Progenitor cell of endocrine pancreas (in vitro differentiated cells): ENCODE data around the gene SLC4A9. TPM values are rescaled to one million over a fixed set of nuclear protein-coding genes. Genes with fewer than 3 reads are reported as not detected.
A peak's percentile ranks its signal among the peaks of the same experiment; 100 is the strongest.

Source experiments
- DNase-seq: peaks from one replicate; pipeline ENCODE4 v3.0.0; 2021; ENCODE audit warnings: low spot score; ENCODE audit not compliant: unreplicated experiment
- H3K27ac Mint-ChIP-seq: 2 replicates; pipeline ENCODE4 v1.8.0; 2021; ENCODE audit warnings: mild to moderate bottlenecking, moderate library complexity, mixed read lengths
- H3K27me3 Mint-ChIP-seq: 2 replicates; pipeline ENCODE4 v1.8.0; 2021; ENCODE audit warnings: mixed read lengths
- H3K36me3 Mint-ChIP-seq: 2 replicates; pipeline ENCODE4 v1.8.0; 2022; ENCODE audit warnings: mixed read lengths; ENCODE audit not compliant: insufficient read depth
- H3K4me1 Mint-ChIP-seq: 2 replicates; pipeline ENCODE4 v1.8.0; 2021; ENCODE audit warnings: low read depth, mixed read lengths
- H3K4me3 Mint-ChIP-seq: 2 replicates; pipeline ENCODE4 v1.8.0; 2021; ENCODE audit warnings: low read depth, mild to moderate bottlenecking, moderate library complexity, mixed read lengths
- H3K9me3 Mint-ChIP-seq: 2 replicates; pipeline ENCODE4 v1.8.0; 2021; ENCODE audit warnings: low read depth, mixed read lengths
- total RNA-seq: library from RNA; stranded (reverse); gene quantifications from 2 replicates; pipeline ENCODE4 v1.2.1, GENCODE V29; 2021
- TF ChIP-seq, protein P1 (sequence below): fragments of 200-600 bp; sonication (generic); IDR thresholded peaks from one replicate; pipeline ENCODE4 v1.5.0; 2021; ENCODE audit warnings: antibody characterized with exemption, mild to moderate bottlenecking; ENCODE audit not compliant: unreplicated experiment

SLC4A9 gene
- total RNA-seq, 1 donor from 2014 or later, result 0.31 TPM

DNA sequence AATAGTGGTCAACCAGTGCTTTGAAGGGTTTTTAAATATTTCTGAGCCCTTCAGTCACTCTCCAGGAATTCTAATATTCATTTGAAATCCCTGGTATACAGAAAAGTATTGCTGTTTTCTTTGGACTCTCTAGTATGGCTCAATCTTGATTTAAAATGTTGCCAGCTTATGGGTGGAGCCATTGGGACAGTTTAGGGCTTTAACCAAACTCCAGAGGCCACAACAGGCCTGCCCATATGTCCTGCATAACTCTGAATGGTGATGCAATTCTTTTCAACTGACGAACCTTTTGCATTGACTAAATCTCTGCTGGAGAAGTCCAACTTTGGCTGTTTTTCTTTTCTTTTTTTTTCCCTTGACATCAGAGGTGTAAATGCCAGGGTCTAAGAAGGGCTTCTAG is 31.3 kb downstream of the SLC4A9 start:
- H3K9me3 Mint-ChIP-seq, result no peaks in the 10 kb centered on the region
- no peaks in the 10 kb centered on the region for H3K4me1 Mint-ChIP-seq
- H3K4me3 Mint-ChIP-seq, result no peak overlapping the region
- H3K27me3 Mint-ChIP-seq, result no peaks in the 10 kb centered on the region
- DNase-seq, result no peak
- H3K36me3 Mint-ChIP-seq, result no peaks in the 10 kb centered on the region
- TF ChIP-seq, protein P1, sequence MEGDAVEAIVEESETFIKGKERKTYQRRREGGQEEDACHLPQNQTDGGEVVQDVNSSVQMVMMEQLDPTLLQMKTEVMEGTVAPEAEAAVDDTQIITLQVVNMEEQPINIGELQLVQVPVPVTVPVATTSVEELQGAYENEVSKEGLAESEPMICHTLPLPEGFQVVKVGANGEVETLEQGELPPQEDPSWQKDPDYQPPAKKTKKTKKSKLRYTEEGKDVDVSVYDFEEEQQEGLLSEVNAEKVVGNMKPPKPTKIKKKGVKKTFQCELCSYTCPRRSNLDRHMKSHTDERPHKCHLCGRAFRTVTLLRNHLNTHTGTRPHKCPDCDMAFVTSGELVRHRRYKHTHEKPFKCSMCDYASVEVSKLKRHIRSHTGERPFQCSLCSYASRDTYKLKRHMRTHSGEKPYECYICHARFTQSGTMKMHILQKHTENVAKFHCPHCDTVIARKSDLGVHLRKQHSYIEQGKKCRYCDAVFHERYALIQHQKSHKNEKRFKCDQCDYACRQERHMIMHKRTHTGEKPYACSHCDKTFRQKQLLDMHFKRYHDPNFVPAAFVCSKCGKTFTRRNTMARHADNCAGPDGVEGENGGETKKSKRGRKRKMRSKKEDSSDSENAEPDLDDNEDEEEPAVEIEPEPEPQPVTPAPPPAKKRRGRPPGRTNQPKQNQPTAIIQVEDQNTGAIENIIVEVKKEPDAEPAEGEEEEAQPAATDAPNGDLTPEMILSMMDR, result no peak
- H3K27ac Mint-ChIP-seq, result peak overlapping the region; percentile 24

DNA sequence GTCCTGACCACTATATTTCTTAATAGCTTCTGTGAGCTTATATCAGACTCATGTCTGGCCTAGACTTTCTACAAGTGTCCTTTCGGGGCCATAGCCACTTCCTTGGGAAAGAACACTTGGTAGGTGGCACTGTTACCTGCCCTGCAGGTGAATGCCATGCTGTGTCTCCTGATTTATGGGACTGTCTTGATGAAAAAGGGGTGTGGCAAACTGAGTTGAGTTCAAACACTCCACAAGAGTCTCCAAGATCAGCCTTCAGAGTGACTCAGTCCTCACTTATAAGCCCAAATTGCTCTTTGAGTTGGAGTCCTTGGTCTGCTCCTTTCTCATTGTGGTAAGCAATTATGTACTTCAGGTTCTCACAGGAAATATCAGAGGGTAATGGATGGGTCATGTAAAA is 31.7 kb downstream of the SLC4A9 start:
- Mint-ChIP-seq H3K4me3 (no peak overlapping the region), H3K36me3 (no peaks in the 10 kb centered on the region), H3K9me3 (no peaks in the 10 kb centered on the region), H3K4me1 (no peaks in the 10 kb centered on the region), H3K27me3 (no peaks in the 10 kb centered on the region), H3K27ac (no peak overlapping the region)
- TF ChIP-seq, protein P1, result no peak
- DNase-seq, result no peak

DNA sequence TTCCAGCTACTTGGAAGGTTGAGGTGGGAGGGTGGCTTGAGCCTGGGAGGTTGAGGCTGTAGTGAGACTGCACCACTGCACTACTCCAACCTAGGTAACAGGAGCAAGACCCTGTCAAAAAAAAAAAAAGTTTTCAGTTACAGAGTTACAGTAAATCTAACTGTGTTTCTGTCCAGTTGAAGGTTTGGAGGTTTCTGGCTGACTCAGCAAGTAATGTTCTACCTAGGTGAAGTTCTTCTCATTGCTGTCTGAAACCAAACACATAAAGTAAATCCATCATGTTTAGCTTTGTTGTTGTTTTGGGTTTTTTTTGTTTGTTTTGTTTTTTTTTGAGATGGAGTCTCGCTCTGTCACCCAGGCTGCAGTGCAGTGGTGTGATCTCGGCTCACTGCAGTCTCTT is 33.7 kb downstream of the SLC4A9 start:
- no peaks in the 10 kb centered on the region for H3K27me3 Mint-ChIP-seq
- H3K36me3 Mint-ChIP-seq, result no peaks in the 10 kb centered on the region
- H3K4me1 Mint-ChIP-seq, result no peaks in the 10 kb centered on the region
- TF ChIP-seq, protein P1, result no peak
- DNase-seq, result no peak
- H3K9me3 Mint-ChIP-seq, result no peaks in the 10 kb centered on the region
- no peak overlapping the region for H3K4me3 Mint-ChIP-seq
- H3K27ac Mint-ChIP-seq, result no peak overlapping the region

DNA sequence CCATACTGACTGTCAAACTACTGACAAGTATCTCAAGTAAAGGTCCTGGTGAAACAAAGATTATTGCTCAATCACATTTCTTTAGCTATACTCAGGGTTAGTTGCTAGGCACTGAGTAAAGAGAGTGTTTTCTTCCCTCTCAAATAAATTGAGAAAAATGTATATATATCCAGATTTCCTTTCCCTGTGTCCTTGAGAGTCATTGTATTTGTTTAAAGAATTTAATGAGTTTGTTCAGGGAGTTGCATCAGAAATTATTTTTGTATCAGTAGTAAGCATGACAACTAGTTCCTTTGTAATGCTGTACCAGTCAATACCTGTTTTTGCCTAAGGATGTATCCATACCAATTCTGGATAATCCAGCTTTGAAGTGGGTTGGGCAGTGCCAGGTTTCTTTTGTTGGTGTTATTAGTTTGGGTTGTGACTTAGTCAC is 38.4 kb downstream of the SLC4A9 start:
- TF ChIP-seq, protein P1, result no peak
- no peaks in the 10 kb centered on the region for H3K36me3 Mint-ChIP-seq

DNA sequence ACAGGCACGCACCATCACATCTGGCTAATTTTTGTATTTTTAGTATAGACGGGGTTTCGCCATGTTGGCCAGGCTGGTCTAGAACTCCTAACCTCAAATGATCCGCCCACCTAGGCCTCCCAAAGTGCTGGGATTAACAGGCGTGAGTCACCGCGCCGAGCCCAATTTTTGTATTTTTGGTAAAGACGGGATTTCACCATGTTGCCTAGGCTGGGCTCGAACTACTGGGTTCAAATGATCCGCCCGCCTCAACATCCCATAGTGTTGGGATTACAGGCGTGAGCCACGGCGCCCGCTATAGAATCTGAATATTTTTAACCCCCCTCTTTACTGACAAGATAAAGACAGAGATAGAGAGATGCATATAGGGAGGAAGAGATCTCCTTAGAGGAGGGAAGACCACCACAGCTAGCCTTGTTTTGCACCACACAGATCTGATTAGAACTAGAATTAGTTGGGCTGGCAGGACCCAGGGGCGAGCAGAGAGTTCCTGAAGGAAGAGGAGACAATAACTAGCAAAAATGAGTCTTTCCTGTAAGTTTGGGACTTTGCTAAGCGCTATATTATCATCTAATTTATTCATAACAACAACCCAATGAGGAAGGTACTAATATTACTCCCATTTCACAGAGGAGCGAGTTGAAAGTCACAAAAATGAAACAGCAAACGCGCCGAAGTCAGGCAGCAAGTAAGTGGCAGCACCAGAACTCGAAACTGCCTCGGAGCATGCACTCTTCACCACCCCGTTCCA is 40.2 kb downstream of the SLC4A9 start:
- Mint-ChIP-seq H3K36me3 (peaks cover 1% of the 10 kb centered on the region), H3K9me3 (no peaks in the 10 kb centered on the region), H3K4me1 (peaks cover 22% of the 10 kb centered on the region), H3K27ac (peak overlapping the region; percentile 93), H3K4me3 (no peak overlapping the region), H3K27me3 (no peaks in the 10 kb centered on the region)
- TF ChIP-seq, protein P1, result no peak
- DNase-seq, result no peak

More for the DNA sequence above, 38.4 kb downstream of the SLC4A9 start:
- Mint-ChIP-seq H3K27ac (no peak overlapping the region), H3K4me1 (peaks cover 11% of the 10 kb centered on the region), H3K27me3 (no peaks in the 10 kb centered on the region), H3K9me3 (no peaks in the 10 kb centered on the region), H3K4me3 (no peak overlapping the region)
- DNase-seq, result no peak
